ENCODE measurements around the gene MAD1L1.

MAD1L1 gene

DNA sequence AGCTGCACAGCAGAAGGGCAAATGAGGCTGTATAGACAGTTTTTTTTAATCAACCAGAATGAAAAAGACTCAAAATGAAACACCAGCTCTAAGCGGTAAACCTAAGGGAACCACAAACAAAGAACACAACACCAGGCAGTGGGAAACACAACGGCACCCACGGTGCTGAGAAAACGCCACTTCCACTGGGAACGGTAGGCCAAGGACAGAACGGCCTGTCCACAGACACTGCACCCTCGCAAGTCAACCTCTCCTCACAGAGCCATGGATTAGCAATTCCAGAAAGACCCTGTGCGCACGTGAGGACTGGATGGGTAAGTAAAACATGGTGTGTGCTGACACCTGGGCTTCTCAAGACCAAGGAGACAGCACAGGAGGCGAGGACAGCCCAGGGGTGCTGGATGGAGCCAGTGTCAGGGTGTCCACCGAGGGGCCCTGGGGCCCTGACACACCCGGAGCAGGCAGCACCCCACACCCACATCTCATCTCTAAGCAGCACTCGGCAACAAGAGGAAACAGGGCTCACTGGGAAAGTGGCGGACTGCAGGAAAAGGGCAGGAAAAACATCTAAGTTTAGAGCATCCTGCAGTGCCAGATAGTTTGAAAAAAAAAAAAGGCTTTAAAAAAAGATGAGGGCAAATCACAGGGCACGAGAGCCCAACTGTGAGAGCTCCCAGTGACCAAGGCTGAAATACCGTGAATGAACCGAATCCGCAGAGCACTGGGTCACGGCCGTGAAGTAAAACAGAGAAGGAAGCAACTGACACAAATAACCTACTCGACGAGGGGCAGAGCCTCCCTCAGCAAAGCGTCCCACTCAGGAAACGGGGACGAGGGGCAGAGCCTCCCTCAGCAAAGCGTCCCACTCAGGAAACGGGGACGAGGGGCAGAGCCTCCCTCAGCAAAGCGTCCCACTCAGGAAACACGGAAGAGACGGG, 120.2 kb downstream of the MAD1L1 start:
- DNase-seq = no peak

DNA sequence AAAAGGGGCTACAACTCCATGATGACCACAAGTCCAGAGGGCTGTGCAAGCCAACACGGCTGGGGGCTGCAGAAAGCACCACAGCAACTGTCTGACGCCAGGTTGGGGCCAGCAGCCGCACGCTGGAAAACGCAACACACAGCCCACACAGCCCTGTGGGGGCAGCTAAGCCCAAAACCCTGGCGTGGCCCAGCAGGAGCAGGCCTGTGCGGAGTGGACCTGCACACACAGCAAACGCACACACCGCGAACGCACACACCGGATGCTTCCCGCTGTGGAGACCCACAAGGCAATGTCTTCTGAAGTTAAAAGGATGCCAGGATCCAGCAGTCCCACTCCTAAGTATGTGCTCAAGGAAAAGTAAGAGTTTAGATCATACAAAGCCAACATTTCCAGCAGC, 121.2 kb downstream of the MAD1L1 start:
- no peak for DNase-seq

DNA sequence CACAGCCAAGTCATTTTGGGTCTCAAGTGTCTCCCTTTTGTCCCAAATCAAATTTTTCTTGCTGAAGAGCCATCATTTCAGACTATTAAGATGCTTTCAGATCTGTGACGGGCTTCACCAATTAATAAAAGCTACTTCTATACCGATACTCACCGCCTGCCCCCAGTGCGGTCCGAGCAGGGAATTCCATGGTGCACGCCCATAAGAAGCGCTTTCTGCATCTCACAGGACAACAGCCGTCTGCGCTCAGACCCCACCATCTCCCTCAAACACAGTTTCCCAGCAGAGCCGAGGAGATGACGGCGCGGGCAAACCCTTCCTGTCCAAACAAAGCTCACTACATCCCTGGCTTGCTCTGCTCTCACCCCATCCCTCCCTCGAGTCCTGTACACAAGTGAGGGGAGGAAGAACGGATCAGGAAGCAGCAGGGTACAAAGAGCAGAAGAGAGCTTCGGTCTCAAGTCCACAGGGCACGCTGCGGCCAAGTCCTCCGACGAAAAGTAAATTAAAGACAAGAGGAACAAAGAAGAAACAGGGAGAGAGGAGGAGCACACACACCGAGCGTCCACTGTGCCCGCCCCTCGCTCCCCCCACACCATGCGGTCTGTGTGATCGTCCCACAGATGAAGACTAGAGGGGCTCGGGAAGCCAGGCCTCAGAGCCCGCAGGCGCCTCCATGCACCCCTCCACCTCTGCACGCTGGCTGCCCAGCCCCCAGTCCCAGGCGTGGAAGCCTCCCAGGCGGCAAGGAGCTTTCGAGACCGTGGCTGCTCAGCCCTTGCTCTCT, 121.9 kb downstream of the MAD1L1 start:
- no peak for DNase-seq

DNA sequence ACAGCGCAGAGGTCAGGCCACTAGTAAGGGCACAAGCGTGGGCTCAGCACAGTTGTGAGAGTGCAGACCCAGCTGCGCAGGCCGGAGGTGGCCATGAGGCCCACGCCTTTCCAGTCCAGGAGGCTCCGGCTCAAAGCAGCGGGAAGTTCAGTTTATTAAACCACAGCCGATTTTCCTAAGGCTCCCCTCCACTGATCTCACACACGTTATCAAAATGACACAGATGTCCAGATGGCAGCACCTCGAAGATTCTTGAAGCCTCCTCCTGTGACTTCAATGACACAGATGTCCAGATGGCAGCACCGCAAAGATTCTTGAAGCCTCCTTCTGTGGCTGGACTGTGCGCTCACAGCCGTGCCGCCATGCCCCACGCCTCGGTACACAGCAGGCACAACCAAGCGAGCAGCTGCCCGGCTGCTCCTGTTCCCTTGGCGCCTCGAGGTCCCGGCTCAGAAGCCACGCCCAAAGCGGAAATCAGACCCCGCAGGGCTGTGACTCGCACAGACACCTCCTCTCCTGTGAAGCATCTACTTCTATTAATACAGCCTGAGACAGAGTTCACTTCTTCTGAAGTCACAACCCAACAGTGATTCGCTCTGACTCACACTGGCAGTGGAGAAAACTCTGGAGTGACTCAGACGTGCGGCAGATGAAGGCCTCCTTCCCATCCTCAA, 122.7 kb downstream of the MAD1L1 start:
- peak; percentile 90 for DNase-seq

DNA sequence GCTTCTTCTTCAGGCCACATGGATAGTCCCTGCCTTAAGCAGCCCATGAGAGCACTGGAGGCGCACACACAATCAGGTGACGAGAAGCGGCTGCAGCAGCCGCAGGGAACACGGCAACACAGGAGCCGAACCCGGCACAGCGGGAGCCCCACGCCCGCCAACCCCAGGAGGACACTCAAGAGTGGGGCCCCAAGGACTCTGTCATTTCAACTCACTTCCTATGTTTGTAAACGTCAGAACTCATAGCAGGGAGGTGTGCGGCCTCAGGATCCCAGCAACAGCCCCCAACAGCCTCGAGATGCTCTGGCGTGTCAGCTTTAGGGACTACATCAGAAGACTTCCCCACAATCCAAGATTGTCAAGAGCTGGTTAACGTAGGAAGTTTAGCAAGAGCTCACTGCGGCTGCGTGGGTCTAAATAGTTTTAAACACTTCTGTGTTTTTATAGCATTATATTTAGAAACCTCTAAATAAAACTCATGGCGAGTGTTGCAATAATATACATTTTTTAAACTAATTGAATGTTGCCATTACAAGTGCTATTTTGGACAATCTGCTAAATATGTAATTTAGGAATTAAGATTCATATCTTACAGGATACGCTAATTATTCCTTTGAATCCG, 123.4 kb downstream of the MAD1L1 start:
- DNase-seq = no peak

DNA sequence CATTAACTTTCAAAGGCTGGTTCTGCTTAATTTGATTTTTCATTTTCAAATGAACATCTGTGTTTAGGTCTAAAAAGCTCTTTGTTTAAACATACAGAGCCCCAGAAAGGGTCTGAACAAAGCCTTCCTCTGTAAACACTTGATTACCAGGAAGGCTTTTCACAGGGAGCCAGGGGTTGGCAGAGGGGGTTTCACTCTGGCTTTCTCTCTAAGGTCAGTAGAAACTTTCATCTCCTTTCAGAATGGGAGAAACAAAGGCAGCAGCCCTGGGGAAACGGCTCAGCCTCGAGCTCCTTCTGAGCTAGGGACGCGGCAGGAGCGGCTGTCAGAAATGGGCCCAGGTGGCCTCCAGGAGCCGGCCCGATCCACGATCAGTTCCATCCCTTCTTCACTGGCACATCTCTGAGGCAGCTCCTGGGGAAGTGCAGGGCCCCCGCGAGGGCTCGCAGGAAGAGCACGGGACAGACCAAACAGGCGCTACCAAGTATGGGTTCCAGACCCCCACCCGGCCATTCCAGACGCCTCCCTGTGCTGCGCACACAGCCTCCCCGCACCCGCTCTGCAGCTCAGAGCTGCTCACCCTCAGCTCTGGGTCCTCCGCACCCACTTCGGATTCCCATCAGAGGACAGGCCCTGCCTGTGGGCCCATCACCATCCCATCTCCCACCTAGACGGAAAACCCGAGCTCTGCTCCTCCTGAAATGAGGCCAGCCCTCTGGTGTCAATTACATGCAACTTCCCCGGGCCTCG, 124.1 kb downstream of the MAD1L1 start:
- DNase-seq = no peak

DNA sequence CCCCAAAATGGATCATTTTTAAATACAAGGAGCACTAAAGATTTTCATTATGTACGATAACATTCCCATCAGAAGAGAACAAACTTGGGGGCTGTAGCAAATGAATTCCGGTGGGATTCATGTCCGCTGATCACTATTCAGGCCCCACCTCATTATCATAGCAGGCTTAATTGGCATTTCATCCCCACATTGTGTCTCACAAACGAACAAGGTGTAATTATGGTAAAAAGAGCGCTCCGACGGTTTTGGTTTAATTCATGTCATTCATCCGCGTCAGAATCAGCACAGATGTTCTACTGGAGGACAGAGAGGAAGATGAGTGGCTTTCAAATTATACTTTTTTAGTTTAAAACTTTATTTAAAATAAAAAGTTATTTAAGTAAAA, 124.7 kb downstream of the MAD1L1 start:
- no peak for DNase-seq

DNA sequence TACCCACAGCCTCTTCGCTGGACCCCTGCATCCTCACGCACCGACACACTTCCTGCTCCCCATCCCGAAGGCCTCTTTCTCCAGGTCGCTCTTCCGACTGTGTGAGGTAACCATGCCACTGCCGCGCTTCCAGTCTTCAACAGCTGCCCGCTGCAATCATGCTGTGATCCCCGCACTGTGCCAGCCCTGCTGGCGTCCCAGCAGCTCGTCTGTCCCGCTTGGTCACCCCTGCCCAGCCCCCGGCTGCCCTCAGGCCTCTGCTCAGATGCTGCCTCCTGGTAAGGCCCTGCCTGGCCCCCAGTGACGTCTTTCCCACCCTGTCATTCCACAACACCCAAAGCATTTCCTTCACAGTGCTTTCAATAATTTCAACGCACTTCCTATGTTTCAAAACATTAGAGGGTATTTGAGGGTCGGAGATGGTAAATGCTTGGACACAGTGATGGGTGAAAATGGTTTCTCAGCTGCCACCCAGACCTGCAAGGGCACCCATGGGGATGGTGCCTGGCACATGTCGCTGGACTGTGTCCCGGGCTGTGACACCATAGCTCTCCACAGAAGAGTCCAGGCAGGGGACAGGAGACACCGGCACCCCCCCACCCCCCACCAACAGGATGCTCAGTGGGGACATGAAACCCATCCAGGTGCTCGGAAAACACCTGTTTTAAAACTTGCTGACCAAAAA, 125.2 kb downstream of the MAD1L1 start:
- DNase-seq = no peak

DNA sequence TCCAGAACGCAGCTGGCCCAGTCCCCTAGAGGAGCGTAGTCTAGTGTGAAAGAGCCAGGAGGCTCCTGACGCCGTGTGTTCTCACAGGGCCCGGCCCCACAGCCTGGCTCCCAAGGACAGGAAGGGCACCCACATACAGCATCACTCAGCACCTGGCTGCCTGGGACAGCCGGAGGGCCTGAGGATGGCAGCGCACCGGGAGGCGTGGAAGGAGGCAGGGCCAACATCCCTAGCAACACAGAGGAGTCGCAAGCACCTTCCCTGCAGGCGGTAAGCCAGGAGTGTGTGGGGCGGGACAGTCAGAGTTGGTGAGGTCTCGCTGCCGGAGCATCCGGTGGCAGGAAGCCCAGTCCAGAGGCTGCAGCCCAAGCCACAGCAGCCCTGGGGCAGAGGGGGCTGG, 125.8 kb downstream of the MAD1L1 start:
- DNase-seq = no peak

DNA sequence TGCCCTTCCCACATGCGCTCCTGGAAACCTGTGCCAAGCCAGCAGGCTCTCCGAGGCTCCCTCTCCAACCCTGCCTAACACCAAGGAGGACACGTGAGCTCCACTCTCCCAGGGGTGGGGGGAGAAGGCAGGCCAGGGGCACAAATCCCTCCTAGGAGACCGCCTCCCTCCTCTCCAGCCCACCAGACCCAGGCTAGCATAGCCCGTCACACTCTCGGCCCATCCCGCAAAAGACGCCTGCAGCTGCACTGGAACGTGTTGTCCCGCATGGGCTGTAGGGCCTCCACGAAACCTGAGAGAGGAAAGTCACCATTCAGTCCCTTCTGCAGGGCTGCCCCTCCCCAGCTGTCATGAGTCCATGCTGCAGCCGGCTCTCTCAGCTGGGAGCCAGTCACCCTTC, 126.3 kb downstream of the MAD1L1 start:
- no peak for DNase-seq

DNA sequence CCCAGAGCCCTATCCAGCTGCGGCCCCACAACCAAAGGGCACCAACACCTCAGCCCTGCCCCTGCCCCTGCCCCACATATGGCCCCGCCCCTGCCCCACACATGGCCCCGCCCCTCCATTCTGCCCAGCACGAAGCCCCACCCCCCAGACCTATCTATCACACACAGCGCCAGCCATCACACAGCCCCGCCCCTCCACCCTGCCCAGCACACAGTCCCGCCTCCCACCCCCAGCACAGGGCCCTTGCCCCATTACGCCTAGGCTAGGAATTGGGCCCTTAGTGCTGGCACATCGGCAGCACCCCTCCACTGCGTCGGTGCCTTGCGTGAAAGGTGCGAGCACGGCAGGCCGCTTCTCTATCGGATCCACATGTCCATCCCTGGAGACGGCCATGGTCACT, 126.8 kb downstream of the MAD1L1 start:
- no peak for DNase-seq

DNA sequence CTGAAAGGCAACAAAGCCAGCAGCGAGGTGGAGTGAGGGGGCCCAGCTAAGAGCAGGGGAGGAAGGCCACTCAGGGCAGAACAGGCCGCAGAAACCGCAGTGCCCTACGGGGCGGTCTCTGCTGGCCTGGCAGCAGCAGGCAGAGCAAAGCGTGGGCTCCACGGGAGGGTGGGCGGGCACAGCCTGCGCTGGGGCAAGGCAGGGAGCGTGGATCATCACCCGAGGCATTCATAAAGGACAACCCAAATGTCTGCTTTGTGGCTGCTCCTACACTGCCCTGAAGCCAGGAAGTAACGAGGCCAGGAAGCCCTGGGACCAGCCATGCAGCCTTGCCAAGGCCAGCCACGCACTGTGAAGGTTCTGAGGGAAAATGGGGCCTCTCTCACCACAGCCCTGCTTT, 127.5 kb downstream of the MAD1L1 start:
- DNase-seq = no peak

DNA sequence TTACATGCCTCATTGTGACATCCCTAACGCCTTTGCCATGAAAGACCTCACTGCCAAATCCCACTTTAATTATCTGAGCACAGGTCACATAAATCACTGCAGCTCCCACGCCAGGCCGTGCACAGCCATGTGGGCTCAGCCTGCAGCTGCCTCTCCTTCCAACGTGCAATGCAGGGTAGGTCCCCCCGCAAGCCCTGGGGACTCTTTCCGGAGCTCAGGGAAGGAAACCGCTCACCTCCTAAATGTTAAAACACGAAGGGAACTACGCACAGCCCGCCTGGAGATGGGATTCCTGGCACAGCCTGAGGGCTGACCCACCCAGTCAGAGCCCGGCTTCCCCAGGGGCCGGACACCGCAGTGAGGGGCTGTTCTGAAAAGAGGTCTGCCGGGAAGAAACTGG, 128.0 kb downstream of the MAD1L1 start:
- no peak for DNase-seq

DNA sequence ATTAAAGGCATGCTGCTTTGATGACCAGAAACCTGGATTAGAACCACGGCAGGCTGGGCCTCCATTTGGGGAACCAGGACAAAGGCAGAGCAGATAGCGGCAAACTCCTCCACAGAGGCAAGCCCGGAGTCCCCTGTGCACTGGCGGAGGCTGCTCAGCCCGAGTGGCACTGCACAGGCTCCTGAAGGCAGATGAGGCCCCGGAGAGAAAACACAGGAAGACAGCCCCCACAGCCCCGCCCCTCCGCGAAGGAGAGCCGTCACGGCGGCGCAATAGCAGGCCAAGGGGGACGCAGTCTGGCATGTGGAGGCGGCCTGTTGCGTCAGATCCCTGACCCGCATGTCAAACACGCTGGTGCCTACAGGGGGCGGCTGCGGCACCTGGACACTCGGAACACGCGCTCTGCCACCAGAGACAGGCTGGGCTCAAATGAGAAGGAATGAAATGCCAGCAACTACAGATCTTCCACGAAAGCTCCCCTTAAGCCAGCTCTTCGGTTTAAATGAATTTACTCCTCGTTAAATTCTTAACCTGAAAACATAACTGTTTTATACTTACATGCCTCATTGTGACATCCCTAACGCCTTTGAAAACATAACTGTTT, 128.5 kb downstream of the MAD1L1 start:
- no peak for DNase-seq

DNA sequence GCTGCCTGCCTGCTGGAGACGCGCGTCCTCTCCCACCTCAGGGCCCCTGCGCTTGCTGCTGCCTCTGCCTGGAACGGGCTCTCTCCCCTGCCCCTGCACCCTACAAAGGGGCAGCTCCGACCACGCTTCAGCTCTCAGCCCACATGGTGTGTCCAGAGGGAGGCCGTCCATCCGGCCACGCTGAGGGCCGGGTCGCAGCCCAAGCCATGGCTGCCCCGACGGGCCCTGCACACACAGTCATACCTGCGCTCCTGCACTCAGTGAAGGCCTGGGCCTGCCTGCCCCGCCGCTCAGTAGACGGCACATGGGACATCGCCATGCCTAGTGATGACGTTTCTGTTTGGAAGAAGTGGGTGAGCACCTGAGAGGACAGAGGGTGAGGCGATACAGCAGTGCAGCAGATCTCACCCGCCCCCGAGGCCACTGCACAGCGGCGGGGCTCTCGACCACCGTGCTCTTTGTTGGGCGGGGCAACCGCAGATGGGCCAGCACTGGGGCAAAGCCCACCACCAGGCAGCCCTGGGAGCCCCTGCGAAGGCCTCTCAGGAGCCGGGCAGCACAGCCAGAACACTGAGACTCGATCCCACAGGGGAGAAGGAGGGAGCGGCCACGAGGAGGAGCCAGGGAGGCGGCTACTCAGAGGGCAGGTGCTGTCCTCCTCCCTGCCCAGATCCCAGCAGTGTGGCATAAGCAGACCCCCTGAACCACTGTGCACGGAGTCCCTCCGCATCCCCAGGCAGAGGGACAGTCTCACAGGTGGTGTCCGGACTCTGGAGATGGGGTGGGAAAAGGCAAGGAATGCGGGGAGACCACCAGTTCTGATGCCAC, 129.5 kb downstream of the MAD1L1 start:
- no peak for DNase-seq

DNA sequence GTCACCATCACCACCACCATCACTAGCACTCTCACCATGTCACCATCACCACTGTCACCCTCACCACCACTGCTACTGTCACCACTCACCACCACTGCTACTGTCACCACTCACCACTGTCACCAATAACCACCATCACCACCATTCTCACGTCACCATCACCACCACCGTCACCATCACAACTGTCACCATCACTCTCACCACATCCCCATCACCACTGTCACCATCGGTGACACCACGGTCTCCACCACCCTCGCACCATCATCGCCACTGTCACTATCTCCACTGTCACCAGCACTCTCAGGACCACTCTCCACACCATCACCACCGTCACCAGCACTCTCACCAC, 130.4 kb downstream of the MAD1L1 start:
- no peak for DNase-seq

DNA sequence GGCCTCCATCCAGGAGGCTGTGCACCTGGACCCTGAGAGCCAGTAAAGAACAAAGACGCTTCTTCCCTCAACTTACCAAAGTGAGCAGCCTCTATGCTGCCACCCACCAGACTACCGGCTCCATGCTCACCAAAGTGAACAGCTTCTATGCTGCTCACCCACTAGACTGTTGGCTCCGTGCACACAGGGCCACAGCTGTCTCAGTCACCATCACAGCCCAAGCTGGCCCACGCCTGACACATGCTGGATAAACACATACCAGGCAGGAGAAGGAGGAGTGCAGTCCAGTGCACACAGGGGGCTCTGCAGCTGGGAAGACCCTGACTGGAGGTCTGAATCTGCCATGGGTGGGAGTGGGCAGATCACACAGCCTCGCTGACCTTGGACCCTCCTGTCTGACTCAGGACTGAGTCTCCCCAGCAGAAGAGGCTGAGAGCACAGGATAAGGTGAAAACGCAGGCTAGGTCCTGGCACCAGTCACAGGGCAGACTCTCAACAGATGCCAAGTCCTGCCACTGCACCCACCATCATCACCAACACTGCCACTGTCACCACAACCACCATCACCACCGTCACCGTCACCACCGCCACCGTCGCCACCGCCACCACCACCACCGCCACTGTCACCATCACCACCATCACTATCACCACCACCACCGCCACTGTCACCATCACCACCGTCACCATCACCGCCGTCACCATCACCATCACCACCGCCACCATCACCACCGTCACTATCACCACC, 130.9 kb downstream of the MAD1L1 start:
- DNase-seq = no peak

DNA sequence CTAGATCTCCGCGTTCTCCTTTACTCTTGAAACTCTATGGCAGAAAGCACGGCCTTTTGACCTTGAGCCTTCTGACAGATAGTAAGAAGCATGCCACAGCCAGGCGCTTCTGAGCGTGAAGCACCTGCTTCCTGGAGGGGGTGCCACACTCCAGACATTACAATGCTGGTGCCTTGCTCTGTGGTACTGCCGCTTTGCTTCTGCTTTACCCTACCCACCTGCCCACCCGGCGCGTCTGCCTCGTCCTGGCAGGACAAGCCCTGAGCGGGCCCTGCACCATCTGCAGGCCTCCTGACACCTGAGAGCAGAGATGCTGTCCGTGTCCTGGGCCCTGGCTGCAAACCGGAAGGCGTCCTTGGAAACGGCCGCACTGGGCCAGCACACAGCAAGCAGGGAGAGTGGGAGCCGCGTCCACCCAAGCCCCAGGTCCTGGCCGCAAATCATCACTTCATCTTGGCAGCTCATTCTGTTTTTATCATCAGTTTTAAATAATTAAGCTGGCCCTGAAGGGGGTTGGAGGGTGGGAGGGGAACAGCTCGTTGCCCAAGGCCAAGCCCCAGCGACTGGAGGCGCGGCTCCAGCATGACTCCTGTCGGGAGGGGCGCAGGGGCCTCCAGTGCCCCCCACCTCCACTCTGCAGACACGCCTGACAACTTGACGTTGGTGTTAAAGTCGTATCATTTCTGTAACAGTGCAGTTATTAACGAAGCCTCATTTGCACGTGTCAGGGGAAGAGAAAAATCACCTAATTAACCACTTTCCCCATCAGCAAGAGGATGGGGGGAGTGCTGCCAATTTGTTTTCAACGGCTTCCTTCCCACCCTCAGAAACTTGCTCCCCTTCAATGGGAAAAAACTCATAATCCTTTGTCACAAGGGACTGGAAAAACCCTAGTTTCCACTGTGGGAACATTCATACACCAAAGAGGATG, 132.2 kb downstream of the MAD1L1 start:
- DNase-seq = no peak
